ENCODE measurements around the gene ITIH5.

DNA sequence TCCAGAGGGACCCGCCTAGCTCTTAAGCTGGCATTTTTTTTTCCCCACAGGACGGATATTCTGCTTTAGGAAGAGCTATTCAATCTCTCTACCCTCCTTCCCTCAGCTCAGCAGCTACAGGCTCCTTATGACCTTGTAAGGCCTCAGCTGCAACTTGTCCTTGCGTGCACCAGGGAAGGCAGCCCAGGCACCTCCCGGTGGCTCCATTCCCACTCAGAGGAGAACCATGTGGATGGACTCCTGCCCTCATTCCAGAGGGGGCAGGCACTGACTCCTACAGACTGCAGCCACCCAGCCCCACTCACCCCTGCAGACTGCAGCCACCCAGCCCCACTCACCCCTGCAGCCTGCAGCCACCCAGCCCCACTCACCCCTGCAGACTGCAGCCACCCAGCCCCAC, 73.7 kb downstream of the ITIH5 start:
- TF ChIP-seq, protein P1, sequence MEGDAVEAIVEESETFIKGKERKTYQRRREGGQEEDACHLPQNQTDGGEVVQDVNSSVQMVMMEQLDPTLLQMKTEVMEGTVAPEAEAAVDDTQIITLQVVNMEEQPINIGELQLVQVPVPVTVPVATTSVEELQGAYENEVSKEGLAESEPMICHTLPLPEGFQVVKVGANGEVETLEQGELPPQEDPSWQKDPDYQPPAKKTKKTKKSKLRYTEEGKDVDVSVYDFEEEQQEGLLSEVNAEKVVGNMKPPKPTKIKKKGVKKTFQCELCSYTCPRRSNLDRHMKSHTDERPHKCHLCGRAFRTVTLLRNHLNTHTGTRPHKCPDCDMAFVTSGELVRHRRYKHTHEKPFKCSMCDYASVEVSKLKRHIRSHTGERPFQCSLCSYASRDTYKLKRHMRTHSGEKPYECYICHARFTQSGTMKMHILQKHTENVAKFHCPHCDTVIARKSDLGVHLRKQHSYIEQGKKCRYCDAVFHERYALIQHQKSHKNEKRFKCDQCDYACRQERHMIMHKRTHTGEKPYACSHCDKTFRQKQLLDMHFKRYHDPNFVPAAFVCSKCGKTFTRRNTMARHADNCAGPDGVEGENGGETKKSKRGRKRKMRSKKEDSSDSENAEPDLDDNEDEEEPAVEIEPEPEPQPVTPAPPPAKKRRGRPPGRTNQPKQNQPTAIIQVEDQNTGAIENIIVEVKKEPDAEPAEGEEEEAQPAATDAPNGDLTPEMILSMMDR (IDR thresholded peaks at IDR 0.05): no peak
- TF ChIP-seq POLR2A (IDR thresholded peaks at IDR 0.05): no peak
